GM04504 (cell line): ENCODE measurements around the gene GARIN1A.

ENCODE experiments used
- DNase-seq: peaks from one replicate; pipeline ENCODE4 v3.0.0-alpha.2; 2012; ENCODE audit warnings: low read depth

The GARIN1A gene

DNA sequence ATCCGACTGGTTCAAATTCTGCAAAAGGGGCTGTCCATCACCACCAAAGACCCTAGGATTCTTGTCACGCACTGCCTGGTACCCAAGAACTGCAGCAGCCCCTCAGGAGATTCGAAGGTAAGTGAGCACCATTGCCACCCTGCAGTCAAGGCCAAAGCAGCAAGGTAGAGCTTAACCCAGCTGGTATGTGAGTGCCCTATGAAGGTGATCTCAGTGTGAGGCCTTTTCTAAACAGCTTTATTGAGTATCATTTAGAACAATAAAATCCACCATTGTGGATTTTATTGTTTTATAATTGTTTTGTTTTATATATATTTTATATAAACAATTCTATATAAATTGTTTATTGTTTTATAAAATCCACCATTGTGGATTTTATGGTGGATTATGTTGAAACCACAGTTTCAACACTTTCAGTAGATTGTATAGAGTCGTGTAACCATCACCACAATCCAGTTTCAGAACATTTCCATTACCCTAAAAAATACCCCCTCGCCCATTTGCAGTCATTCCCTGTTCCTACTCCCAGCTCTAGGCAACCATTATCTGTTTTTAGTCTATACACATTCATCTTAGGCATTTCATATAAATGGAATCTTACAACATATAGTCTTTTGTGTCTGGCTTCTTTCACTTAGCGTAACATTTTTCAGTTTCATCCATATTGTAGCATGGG, 47.0 kb downstream of the GARIN1A start:
- no peak for DNase-seq

GRCh38 chr7:128721376-128721775, 49.3 kb downstream of the GARIN1A start:
- no peak for DNase-seq
